Neural progenitor cell (in vitro differentiated cells): ENCODE data around the gene ADAMTS3.

Experiments
- CTCF ChIP-seq: fragments of 200-600 bp; sonication (generic); IDR thresholded peaks from 2 replicates; pipeline ENCODE4 v1.5.1; 2017; ENCODE audit warnings: antibody characterized with exemption, mild to moderate bottlenecking
- EZH2 ChIP-seq: fragments of 200-600 bp; sonication (generic); IDR thresholded peaks from 2 replicates; pipeline ENCODE4 v1.6.1; 2017; ENCODE audit warnings: antibody characterized with exemption, mild to moderate bottlenecking, moderate library complexity
- EZH2phosphoT487 ChIP-seq: fragments of 200-600 bp; sonication (generic); IDR thresholded peaks from 2 replicates; pipeline ENCODE4 v1.6.1; 2017; ENCODE audit warnings: antibody characterized with exemption

DNA sequence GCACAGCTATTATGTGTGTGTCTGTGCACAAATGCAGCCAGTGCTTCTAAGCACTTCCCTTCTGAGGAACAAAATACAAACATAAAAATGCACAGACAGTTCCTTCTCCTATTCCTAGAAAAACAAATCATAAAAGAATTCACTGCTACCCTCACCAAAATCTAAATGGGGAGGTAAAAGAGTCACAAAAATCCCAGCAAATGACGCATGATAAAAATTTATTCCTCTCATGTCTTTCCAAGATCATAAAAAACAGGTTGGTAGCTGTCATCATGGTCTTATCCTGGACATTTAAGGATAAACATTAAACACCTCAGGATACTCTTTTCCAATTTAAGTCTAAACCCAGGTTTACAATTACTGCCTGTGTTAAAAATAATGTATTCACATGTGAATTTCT is 124.9 kb downstream of the ADAMTS3 start:
- TF ChIP-seq CTCF (no peak), EZH2 (no peak), EZH2phosphoT487 (no peak)
